ENCODE data around the gene COA4. TPM values are rescaled to one million over a fixed set of nuclear protein-coding genes. Genes with fewer than 3 reads are reported as not detected.

The COA4 gene
- 45.9 and 72.7 TPM in 2 replicates for total RNA-seq

GRCh38 chr11:73876424-73877310 is at the start of gene COA4, which contains the start of gene PAAF1:
Gene COA4 (minus strand): TSS chr11:73876846. CDS start chr11:73873378, 3,468 bp downstream.
Gene PAAF1 (plus strand): TSS chr11:73876999. CDS start chr11:73877022, 23 bp downstream.

Other genes with a start within 250 kb of the COA4 start
- 0.37 and 0.40 TPM in 2 replicates for gene PLEKHB1, start 230.3 kb downstream of the COA4 start, total RNA-seq
- gene RAB6A, start 115.8 kb downstream of the COA4 start, total RNA-seq, result 127 and 131 TPM in 2 replicates
- 25.2 and 30.4 TPM in 2 replicates for gene MRPL48, start 89.0 kb downstream of the COA4 start, total RNA-seq
- gene PAAF1, start 153 bp upstream of the COA4 start, total RNA-seq, result 7.7 and 10.2 TPM in 2 replicates
- not detected in 2 replicates for gene DNAJB13, start 74.2 kb upstream of the COA4 start, total RNA-seq
- 0.40 and 0.44 TPM in 2 replicates for gene UCP2, start 106.0 kb upstream of the COA4 start, total RNA-seq
- gene UCP3, start 132.2 kb upstream of the COA4 start, total RNA-seq, result 0.26 and 0.44 TPM in 2 replicates